ENCODE results near the gene BCL2.

Gene BCL2

DNA sequence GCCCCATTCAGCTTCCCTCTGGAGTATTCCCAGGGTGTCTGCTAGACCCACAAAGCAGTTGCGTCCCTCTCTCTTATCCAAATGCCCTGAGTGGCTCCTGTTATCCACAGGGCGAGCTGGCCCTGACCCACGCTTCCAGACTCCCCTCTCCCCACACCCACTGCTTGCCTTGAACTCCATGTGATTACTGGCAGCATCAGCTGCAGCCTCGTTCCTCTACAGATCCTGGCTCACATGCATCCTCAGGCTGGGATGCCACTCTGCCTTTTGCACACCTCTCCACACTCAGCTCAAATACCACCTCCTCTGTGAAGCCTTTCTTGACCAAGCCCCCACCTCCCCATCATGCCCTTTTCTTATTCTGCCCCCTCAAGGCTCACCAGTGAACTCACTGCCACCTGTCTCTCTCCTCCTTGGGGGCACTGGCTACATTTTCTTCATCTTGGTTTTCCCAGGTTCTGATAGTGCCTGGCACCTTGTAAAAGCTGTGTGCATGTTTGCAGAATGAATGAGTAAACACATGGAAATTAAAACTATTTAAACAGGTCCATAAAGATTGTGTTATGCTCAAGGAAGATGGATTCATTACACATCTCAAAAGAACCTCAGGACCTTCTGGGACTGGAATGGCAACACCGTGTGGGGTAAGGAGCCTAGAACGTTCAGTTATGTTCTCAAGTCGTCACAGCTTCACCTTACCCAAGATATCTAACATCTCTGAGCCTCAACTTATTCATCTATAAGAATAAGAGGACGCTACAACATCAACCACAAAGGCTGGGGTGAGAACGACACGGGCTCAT lies 165.0 kb downstream of the BCL2 start:
- DNase-seq = no peak

DNA sequence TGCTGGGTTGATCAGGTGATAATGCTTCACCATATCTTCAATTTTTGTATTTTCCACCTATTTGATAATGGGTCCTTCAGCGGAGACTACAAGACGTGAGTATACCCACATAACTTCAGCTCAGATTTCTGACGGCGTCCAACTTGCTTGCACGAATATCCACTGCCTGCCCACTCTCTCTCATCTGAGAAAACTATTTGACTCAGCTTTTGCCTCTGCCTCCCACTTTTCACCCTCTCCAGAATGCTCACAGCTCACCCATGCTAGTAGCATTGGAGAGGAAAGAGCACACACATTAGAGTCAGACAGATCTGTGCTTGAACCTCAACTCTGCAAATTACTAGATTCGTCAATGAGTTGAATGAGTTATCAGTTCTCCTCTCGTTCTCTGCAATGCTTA lies 166.8 kb downstream of the BCL2 start:
- DNase-seq = no peak

DNA sequence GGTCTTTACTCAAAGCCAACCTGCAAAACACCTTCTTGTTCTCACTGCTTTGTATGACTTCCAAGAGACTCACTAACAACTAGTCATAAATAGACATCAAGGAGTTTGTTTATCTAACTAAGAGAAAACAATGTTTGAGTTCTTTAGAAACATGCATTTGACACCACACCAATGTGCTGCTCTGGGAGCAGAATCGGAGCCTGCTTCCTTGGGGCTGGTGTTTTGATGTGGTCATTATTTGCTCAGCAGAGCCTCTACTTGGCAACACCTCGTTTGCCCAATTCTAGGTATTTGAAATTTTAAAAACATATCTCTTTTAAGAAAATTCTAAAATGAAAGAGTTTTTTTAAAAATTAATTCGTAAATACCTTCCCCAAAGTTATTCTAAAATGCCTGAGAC lies 167.5 kb downstream of the BCL2 start:
- DNase-seq = peak; percentile 43

GRCh38 chr18:63151539-63151938 lies 168.0 kb downstream of the BCL2 start:
- DNase-seq = no peak

DNA sequence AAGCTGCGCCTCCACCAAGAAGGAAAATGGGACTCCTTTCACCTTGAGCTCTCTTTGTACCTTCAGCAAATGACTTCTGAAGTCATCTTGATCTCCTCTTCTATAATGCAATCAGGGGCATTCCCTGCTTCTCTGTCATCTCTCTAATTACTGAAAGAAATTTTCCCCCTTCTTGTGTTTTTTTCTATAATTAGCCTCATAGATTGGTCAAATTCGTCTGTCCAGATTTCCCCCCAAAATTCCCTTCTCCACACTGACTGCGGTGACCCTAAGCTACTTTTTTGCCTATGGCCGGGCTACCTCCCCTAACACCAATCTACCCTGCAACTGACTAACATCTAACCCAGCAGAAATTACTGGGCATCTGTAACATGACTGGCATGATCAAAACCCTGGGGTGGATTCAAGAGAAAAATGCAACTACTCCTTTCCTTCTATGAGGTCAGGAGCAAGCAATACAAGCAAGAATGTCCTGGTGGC lies 168.6 kb downstream of the BCL2 start:
- DNase-seq = no peak

GRCh38 chr18:63150326-63150725 lies 169.2 kb downstream of the BCL2 start:
- no peak for DNase-seq

DNA sequence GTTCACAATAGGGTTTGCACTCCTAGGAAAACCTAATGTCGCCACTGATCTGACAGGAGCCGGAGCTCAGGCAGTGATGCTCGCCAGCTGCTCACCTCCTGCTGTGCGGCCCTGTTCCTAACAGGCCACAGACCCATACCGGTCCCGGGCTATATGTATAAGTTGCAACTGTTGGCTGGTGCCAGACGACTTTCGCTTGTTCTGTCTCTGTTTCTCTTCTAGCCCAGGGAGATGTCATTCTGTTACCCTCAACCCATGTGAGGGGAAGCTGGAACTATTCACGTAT lies 170.3 kb downstream of the BCL2 start:
- DNase-seq = no peak

DNA sequence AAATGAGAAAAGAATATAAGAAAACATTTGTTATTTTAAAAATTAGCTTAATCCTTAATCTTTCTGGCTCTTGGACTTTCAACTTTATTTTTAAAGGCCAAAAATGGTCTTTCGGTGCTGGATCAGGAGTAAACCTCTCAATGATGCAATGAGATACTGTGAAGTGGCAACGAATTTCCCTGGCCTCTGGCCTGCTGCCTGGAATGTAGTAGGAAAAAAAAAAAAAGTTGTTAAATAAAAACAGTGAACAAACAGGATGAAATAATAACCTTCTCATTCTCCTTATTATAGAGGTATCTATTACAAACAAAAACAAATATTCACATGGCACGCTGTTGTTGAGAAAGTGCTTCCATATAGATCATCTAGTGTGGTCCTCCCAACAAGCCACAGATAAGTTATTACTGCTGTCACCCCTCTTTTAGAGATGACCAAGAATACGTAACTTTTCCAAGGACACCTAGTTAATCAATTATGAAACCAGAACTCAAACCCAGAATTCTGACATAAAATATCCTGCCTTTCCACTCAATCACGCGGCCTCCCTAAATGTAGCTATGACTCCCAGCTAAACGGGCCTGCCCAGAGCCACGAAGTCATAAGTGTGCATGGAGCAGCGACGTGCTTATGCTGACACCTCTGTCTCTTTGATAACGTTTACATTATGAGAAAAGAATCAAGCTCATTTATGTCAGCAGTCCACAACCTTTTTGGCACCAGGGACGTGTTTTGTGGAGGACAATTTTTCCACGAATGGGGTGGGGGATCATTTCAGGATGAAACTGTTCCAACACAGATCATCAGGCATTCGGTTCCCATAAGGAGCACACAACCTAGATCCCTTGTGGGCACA lies 170.9 kb downstream of the BCL2 start:
- DNase-seq = no peak

GRCh38 chr18:63147973-63148372 lies 171.6 kb downstream of the BCL2 start:
- no peak for DNase-seq

- no peak for DNase-seq
Observed at GRCh38 chr18:63146828-63147409, 172.7 kb downstream of the BCL2 start.

GRCh38 chr18:63145851-63146555 lies 173.6 kb downstream of the BCL2 start:
- no peak for DNase-seq

DNA sequence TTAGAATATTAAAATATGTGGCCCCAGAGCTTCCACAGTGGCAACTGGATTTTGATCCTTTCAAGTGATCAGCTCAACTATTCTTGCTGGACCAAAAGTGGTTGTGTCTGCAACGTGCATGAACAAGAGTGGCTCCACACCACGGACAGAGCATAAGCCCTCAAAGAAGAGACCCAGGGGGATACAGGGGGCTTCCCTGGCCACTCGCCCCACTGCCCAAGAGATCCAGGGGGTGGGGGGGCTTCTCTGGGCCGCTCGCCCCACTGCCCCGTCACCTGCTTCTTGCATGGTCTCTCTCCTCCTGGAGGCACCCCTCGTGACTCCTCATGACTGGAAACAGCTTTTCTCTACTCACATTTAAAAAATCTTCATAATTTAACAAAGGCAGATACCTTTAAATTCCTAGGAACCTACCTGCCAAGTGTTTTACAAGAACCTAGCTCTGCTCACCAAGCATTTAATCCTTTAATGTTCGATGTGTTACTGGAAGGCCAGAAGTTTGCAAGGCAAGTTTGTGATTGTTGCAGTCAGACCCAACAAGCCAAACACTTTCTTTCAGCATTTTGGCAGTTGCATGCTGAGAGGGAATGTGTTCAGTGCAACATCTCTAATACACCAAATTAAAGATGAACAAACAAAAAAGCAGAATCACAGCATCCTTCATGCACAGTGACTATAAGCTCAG lies 174.3 kb downstream of the BCL2 start:
- DNase-seq = no peak

DNA sequence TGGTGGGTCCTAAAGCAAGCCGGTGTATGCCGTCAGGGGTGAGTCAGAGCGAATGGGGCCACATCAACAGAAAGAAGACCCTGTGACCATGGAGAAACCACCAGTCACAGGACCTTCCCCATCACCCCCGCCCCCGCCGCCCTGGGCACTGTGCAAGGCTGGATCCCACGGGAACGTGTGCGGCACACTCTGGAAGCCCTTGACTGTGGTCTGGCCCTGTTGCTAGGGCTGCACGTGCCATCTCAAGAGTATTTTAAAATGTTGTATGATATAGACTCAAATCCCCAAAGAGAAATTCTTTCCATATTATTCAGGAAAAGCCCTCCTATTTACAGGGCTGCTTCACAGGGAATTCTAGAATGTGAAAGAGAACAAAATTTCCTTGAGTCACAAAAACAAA lies 174.8 kb downstream of the BCL2 start:
- DNase-seq = no peak

- DNase-seq = no peak
Observed at GRCh38 chr18:63143330-63143771, 176.2 kb downstream of the BCL2 start.

GRCh38 chr18:63142594-63143225 lies 176.9 kb downstream of the BCL2 start:
- no peak for DNase-seq

- no peak for DNase-seq
Observed at GRCh38 chr18:63141778-63142176, 177.8 kb downstream of the BCL2 start.

- no peak for DNase-seq
Observed at GRCh38 chr18:63140997-63141777, 178.4 kb downstream of the BCL2 start.

- no peak for DNase-seq
Observed at GRCh38 chr18:63140038-63140450, 179.5 kb downstream of the BCL2 start.

- DNase-seq = no peak
Observed at GRCh38 chr18:63138436-63139340, 180.9 kb downstream of the BCL2 start.

DNA sequence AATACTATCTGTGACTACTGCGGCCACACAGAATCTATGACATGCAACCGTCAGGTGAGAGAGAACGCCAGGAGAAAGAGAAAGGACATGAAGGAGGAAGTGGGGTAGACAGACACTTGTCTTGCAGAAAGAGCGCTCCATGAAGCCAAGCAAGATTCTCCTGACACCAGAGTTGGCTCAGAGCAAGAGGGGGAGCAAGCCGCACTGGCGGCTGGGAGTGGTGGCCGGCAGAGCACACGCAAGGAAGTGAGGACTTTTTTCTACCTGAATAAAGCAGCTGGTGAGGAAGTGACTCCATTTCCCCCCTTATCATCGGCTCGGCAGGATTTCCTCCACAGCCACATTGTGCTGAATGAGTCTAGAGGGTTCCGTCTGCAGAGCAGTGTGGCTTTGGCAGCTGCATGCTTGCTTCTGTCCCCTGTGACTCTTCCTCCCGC lies 181.6 kb downstream of the BCL2 start:
- DNase-seq = peak; percentile 53
